Fibroblast of villous mesenchyme (primary cell): ENCODE data around the gene TBX3. TPM values are rescaled to one million over a fixed set of nuclear protein-coding genes. Genes with fewer than 3 reads are reported as not detected.

Experiments used
- DNase-seq: peaks from one replicate; pipeline ENCODE4 v3.0.0-alpha.2; 2010; ENCODE audit warnings: low read depth
- H3K4me3 ChIP-seq: 2 replicates; pipeline ENCODE4 v1.5.1; 2011; ENCODE audit warnings: low read depth, mild to moderate bottlenecking, low read length
- total RNA-seq: library from RNA; depleted of rRNA; stranded (reverse); fragments of >200 nt; gene quantifications from 2 replicates; pipeline ENCODE4 v1.2.3, GENCODE V29; 2012
- TF ChIP-seq, protein P1 (sequence below): IDR thresholded peaks from 2 replicates; pipeline ENCODE4 v1.5.1; 2012; ENCODE audit warnings: low read depth, mild to moderate bottlenecking, low read length; ENCODE audit not compliant: insufficient read depth

Gene TBX3
- total RNA-seq, 1 donor = 114 TPM

DNA sequence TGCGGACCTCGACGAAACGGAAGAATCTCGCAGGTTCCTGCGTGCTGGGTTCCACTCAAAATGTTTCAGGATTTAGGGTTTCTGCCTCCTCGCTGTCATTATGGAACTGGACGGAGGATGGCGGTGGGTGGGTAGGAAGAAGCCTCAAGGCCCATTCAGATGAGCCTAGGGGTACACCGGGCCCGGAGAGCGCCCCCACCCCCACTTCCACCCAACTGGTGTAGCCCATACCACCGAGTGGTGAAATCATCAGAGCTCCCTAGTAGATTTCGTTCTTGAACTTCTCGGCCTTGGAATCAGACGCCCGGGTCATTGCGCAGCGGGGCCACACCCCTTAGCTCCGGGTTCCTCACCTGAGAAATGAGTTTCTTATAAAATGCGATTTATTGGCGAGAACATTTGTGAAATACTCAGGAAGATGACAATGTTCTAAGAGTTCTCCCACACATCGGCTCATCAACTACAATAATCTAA, 13.3 kb upstream of the TBX3 start:
- TF ChIP-seq, protein P1, sequence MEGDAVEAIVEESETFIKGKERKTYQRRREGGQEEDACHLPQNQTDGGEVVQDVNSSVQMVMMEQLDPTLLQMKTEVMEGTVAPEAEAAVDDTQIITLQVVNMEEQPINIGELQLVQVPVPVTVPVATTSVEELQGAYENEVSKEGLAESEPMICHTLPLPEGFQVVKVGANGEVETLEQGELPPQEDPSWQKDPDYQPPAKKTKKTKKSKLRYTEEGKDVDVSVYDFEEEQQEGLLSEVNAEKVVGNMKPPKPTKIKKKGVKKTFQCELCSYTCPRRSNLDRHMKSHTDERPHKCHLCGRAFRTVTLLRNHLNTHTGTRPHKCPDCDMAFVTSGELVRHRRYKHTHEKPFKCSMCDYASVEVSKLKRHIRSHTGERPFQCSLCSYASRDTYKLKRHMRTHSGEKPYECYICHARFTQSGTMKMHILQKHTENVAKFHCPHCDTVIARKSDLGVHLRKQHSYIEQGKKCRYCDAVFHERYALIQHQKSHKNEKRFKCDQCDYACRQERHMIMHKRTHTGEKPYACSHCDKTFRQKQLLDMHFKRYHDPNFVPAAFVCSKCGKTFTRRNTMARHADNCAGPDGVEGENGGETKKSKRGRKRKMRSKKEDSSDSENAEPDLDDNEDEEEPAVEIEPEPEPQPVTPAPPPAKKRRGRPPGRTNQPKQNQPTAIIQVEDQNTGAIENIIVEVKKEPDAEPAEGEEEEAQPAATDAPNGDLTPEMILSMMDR = no peak
- no peak for DNase-seq
- peak overlapping the region; percentile 55 for H3K4me3 ChIP-seq

- TF ChIP-seq, protein P1 = no peak
- no peak for DNase-seq
- H3K4me3 ChIP-seq = no peak overlapping the region
These were observed 12.7 kb upstream of the TBX3 start for GRCh38 chr12:114696443-114697242.

DNA sequence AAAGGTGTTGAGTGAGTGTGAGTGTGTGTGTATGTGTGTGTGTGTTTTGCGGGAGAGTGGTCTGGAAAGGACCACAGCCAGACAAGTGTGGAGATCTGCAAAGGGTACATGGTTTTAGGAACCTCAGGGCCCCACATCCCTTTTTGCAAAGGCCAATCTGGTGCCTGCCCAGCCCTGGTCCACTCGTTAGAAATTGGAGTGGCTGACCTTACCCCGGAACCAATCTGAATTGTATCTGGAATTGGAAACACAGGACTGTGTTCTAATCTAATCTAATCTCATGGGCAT, 11.3 kb upstream of the TBX3 start:
- TF ChIP-seq, protein P1 = no peak
- DNase-seq = no peak
- no peak overlapping the region for H3K4me3 ChIP-seq

DNA sequence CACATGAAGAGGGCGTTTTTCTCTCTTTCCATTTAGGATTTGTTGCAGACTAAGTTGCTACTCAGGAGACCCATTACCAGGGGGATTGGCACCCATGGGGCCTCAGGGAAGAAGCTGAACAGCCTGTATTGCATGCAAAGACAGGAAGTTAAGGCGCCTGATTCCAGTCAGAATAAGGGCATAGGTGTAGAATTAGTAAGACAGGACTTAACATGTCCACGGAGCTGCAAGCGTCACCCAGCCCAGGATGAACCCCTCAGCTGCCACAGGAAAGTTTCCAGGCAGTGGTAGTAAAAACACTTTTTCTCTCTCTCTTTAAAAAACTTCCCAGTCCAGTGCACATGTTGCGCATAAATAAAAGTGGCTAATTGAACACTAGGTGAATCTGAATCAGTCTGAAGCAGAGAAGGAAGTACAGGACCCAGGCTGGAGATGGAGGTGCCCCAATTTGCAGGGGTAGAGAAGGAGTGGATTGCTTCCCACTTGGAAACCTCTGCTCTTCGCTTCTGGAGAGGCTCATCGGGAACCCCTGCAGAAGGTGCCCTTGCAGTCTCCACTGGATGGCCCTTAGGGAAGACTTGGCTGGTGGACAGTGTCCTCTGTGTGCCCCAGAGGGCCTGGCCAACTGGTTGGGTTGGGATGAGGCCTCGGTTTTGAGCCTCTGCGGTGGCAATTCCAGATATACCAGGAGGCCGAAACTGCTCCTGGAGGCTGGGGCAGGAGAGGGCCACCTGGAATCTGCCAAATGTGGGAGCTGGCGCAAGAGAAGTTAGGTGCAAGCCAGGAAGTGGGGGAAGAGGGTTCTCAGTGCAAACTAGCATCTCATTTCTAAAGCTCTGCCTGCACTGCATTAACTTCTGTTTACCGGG, 10.7 kb upstream of the TBX3 start:
- DNase-seq = no peak
- H3K4me3 ChIP-seq = no peak overlapping the region
- TF ChIP-seq, protein P1 = no peak

- DNase-seq = no peak
- no peak overlapping the region for H3K4me3 ChIP-seq
- TF ChIP-seq, protein P1 = no peak
These were observed 9.6 kb upstream of the TBX3 start for GRCh38 chr12:114693532-114693931.

DNA sequence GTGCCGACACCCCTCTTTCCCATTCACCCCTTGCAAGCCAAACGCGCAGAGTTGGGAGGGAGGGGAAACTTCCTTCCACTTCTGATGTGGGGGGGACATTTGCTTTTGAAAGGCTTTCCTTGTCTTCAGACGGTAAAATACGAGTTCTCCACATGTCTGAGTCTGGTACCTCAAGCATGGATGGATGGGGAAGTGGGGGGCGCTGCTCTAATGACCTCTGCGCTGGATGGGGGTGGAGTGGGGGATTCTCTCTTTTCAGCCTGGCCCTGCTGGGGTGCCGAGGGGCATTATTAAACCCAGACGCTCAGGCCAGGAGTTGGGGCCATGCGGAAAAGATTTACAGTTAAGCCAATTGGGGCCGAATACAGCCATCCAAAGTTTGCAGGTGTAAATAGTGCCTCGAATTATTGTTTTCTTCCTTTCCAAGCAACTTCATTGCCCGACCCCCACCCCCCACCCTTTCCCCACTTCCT, 9.1 kb upstream of the TBX3 start:
- TF ChIP-seq, protein P1 = no peak
- DNase-seq = no peak
- H3K4me3 ChIP-seq = peak overlapping the region; percentile 68
